Mucosa of gallbladder (tissue), 1 donor: ENCODE measurements around the gene ATP1A3. TPM values are rescaled to one million over a fixed set of nuclear protein-coding genes. Genes with fewer than 3 reads are reported as not detected.
"Not testable (repeated sequence)": the region's sequence is repeated elsewhere in the genome, so short reads cannot be mapped to it uniquely, and the experiment has no call there.

ENCODE experiments used
- DNase-seq: peaks from one replicate; pipeline ENCODE4 v3.0.0-alpha.2; 2020; ENCODE audit warnings: low spot score
- total RNA-seq: library from RNA; stranded (reverse); gene quantifications from one replicate; pipeline ENCODE4 v1.2.1, GENCODE V29; 2021
- donor health status: DM: no; HTN: no; CAD: no.

Gene ATP1A3
- 0.60 TPM for total RNA-seq

GRCh38 chr19:41993612-41994483 lies at the start of gene ATP1A3:
Gene ATP1A3 (minus strand): TSS chr19:41994230. CDS start chr19:41994076, 154 bp downstream.
- no peak for DNase-seq

- DNase-seq, result no peak
Measured at GRCh38 chr19:42042455-42043170, 48.6 kb upstream of the ATP1A3 start.

DNA sequence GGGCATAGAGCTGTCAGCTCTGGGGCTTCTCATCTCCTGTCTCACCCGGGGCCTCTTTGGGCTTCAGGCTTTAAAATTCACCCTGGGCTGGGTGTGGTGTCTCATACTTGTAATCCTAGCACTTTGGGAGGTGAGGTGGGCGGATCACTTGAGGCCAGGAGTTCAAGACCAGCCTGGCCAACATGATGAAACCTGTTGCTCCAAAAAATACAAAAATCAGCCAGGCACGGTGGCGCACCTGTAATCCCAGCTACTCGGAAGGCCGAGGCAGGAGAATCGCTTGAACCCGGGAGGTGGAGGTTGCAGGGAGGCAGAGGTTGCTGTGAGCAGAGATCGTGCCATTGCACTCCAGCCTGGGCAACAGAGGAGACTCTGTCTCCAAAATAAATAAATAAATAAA lies 46.5 kb upstream of the ATP1A3 start:
- not testable (repeated sequence) for DNase-seq

DNA sequence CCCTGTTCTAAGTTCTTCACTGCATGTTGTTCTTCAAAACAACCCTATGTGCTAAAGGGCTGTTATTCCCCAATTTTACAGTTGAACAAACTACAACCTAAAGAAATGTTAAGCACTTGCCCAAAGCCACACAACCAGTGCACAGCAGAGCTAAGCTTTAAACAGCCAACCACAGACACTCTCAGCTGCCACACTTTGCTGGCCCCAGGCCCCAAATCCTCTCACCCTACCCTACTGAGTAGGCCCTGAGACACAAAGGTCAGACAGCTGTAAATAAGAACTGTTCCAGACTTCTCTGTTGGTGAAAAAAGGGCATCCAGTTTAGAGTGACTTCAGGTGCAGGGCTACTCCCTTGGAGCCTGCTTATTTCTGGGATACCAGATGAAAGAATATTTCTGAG lies 46.0 kb upstream of the ATP1A3 start:
- DNase-seq, result no peak

DNA sequence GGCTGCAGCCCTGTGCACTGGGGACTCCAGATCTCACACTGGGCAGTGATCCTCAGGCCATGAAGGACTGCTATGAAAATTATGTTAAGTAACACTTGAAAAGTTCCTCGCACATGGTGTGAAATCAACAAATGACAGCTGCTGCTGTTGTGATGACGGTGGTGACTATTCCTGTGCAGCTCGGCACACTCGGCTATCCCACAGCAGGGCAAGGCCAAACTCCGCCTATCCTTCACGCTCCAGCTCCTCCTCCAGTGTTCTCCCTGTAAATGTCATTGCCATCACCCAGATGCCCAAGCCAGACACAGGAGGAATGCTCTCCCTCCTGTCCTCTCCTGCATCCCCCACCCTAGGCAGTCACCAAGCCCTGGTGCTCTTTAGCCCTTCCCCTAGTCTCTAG lies 44.6 kb upstream of the ATP1A3 start:
- DNase-seq, result no peak

DNA sequence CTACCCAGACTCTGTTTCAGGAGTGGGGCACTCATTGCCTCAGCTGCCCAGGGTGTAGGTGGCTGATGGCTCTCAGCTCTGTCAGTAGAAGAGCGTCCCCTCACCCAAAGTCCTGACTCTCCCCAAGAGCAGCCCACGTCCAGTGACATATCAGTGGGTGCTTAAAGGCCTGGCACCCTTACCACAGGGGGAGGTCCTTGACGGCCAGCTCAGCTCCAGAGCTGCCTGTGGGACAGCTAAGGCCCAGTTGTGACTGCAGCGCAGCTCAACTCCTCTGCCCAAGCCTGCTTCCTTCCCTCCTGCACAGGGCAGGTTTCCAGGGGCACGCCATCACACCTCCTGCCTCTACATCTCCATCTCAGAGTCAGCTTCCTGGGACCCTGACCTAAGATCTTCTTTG lies 43.6 kb upstream of the ATP1A3 start:
- DNase-seq, result no peak

DNA sequence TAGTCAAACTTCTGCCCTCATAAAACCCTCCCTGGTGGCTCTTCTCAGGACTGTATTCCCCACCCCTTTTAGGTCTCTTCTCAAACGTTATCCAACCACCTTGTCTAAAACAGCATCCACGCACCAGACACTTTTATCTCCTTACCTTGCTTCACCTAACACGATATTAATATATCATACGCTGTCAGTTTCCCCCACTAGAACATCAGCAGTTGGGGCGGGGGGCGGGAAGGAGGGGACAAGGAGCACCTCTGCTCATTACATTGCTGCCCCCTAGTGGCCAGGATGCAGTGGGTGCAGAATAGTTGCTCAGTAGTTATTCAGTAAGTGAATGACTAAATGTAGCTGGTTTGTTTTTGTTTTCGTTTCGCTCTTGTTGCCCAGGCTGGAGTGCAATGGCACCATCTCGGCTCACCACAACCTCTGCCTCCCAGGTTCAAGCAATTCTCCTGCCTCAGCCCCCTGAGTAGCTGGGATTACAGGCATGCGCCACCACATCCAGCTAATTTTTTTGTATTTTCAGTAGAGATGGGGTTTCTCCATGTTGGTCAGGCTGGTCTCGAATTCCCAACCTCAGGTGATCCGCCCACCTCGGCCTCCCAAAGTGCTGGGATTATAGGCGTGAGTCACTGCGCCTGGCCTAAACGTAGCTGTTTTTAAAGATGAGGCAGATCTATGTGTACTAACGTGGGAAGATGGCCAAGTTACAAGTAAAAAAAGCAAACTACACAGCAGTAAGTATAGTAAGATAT lies 40.8 kb upstream of the ATP1A3 start:
- DNase-seq, result peak; percentile 42

GRCh38 chr19:42033413-42033812 lies 39.4 kb upstream of the ATP1A3 start:
- no peak for DNase-seq

GRCh38 chr19:42032431-42032830 lies 38.4 kb upstream of the ATP1A3 start:
- no peak for DNase-seq

GRCh38 chr19:42030645-42031440 lies 36.8 kb upstream of the ATP1A3 start:
- DNase-seq, result no peak

GRCh38 chr19:42028304-42029216 lies 34.5 kb upstream of the ATP1A3 start:
- no peak for DNase-seq

- DNase-seq, result peak; percentile 67
Measured at GRCh38 chr19:42024622-42025111, 30.6 kb upstream of the ATP1A3 start.

- no peak for DNase-seq
Measured at GRCh38 chr19:42023943-42024260, 29.9 kb upstream of the ATP1A3 start.

DNA sequence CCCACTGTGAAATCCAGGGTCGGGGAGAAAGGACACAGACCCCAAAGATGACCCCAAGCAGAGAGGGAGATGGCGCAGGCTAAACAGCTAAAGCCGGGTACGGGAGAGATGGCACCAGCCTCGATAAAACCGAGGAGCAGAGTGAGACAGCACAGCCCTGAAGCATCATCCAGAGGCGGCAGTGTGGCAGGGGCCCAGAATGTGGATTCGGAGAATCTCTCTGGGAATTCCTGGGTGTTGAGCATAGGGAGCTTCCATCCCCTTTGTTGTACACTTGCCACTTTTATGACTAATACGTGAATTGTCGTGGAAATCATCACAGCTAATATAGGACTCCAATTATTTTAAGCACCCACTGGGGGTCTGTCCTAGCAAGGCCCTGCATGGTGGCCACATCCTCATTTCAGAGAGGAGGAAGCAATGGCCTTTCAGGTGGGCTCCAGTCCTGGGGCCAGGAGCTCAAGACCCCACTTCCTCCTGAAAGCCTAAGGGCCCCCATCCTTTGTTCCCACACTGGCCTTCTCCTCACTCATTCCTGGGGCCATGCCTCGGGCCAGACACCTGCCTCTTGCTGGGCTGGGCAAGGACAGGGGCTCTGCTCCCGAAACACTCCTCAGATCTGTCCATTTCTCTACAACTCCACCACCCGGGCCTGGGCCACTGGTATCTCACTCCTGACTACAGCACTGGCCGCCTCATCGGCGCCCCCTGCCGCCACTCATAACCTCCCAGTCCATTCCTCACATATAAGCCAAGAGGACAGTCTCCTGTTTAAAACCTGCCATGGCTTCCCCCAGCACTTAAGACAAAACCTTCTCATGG lies 29.3 kb upstream of the ATP1A3 start:
- no peak for DNase-seq

DNA sequence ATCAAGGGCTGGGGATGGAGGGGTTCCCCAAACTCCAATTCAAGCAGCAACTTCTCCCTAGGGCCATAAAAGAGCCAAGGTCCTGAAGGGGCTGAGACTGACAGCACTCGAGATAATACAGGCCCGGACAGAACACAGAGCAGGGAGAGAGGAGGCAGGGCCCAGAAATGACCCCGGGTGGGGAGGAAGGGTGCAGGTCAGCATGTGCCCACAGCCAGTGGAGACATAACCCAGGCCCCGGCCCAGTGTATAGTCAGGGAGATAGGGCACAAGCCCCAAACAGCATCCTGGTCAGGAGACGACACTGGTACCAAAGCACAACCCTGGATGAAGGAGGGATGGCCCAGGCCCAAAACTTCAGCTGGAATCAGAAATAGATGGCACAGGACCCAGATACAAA lies 28.6 kb upstream of the ATP1A3 start:
- DNase-seq, result no peak

DNA sequence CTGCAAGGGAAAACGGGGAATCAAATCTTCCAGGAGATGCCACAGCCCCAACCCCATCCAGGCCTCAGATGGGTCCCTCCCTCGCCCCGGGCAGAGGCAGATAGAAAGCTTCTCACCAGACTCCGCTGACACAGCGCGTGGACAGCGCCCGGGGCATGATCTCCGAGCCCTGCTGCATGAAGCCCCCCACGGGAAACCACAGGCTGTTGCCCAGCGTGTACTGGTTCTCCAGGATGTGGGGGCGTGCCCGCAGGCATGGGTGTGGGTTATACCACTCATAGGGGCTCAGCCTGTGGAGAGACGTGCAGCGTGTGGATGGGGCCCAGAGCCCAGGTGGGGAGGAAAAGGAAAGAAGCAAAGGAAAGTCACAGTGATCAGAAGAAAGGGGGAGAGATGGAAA lies 27.2 kb upstream of the ATP1A3 start:
- DNase-seq, result no peak

GRCh38 chr19:42018503-42019193 lies 24.6 kb upstream of the ATP1A3 start:
- no peak for DNase-seq

DNA sequence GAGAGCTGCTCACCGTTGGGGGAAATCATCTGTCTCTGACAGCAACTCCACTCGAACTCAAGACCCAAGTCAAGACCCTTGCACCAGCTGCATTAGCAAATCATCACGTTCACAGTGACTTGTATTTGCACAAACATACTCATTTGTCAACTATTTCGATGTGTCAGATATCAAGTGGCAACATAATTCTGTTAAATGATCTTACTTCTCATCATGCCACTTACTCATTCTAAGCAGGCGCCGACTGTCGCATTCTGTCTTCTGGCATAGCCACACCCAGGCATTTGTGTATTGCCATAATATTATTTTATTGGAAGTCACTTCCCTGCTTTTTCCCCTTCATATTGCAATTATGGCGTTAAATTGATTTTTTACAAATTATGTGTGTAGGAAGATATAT lies 23.0 kb upstream of the ATP1A3 start:
- no peak for DNase-seq

DNA sequence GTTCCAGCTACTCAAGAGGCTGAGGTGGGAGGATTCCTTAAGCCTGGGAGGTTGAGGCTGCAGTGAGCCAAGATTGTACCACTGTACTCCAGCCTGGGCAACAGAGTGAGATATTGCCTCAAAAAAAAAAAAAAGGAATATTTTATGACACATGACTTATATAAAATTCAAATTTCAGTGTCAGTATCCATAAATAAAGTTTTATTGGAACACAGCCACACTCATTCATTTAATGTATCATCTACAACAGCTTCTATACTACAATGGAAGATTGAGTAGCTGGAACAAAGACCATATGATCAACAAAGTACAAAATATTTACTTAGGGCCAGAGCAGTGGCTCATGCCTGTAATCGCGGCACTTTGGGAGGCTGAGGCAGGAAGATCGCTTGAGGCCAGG lies 18.7 kb upstream of the ATP1A3 start:
- not testable (repeated sequence) for DNase-seq
